Measurements from ENCODE around the gene DBNDD1. TPM values are rescaled to one million over a fixed set of nuclear protein-coding genes. Genes with fewer than 3 reads are reported as not detected.
A peak's percentile ranks its signal among the peaks of the same experiment; 100 is the strongest.

The DBNDD1 gene
- total RNA-seq, 2 experiments from 2014 or later, result 0.82 to 1.0 TPM

DNA sequence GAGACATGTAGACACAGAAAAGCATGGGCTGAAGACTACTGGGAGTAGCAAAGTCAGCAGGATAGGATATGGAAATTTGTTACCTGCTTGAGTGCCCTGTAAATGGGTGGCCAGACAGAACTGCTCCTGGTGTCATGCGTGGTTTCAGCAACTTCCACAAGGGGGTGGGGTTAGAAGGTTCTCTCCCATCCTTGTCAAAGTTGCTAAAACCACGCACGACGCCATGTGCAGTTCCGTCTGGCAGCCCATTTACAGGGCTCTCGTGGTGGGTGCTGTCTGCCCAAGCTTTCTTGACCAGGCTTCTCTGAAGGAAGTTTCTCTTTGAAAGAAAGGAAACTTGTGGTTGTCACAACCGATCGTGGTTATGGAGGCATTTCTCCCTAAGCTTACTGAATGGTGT, 6.9 kb upstream of the DBNDD1 start:
- Mint-ChIP-seq H3K27ac (no peak overlapping the region), H3K36me3 (peaks cover 11% of the 10 kb centered on the region), H3K27me3 (peaks cover 2% of the 10 kb centered on the region), H3K4me1 (peaks cover 15% of the 10 kb centered on the region), H3K9me3 (peaks cover 3% of the 10 kb centered on the region), H3K4me3 (no peak overlapping the region)
- DNase-seq, result no peak

DNA sequence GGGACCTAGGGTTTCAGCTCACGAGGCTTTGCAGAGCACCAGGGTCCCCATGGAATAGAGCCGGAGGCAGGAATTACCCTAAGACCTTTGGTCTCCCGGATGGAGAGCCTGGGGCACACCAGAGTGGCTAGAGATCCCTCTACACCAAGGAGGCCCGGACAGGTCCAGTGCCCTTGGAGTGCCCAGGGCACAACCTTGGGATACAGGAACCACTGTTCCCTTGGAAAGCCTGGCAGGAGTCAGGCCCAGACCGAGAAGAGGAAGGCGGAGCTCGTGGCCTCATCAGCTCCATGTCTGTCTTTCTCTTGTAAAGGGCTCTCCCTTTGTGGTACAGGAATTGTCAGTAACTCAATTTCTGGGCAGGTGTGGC, 3.8 kb upstream of the DBNDD1 start:
- H3K4me1 Mint-ChIP-seq, result peaks cover 19% of the 10 kb centered on the region
- H3K36me3 Mint-ChIP-seq, result peaks cover 11% of the 10 kb centered on the region
- H3K27me3 Mint-ChIP-seq, result peaks cover 15% of the 10 kb centered on the region
- peak overlapping the region; percentile 73 for H3K4me3 Mint-ChIP-seq
- peak overlapping the region; percentile 42 for H3K27ac Mint-ChIP-seq
- no peak for DNase-seq
- H3K9me3 Mint-ChIP-seq, result peaks cover 3% of the 10 kb centered on the region

DNA sequence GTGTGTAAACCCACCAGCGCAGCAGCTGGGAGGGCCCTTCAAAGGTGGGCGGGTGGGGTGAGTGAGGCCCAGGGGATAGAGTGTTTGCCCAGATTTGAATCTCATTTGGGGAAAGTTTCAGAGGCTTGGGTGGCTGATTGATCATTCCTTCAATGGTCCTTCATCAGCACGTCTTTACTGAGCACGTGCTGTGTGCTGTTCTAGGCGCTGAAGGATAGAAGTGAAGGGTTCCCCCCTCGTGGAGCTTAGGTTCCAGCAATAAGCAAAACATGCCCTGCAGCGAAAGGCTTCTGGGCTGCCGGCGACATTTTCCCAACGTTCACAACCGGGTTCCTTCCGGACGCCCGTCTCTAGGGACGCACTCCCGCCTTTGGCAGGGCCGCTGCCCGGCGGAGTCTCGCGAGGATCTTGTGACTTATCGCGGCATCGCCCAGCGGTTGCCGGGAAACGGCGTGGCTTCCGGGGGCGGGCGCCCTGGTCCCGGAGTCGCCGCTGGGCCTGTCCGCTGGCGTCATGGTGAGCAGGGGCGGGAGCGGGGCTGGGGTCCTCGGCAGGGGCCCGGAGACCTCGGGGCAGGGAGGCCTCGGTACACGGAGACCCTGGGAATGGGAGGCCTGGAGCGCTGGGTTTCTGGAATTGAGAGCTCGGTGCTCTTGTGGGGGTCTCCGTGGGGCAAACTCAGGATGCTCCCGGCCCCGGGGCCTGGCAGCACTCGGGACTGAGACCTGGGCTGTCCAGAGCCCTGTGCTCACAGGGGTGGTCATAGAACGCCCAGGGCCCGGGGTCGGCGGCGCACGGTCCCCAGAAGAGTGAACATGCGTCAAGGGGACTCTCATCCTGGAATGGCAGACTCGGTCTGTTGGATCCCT, 3.2 kb upstream of the DBNDD1 start:
- peaks cover 19% of the 10 kb centered on the region for H3K4me1 Mint-ChIP-seq
- H3K9me3 Mint-ChIP-seq, result peaks cover 3% of the 10 kb centered on the region
- H3K27me3 Mint-ChIP-seq, result peaks cover 16% of the 10 kb centered on the region
- peaks cover 11% of the 10 kb centered on the region for H3K36me3 Mint-ChIP-seq
- peak overlapping the region; percentile 73 for H3K4me3 Mint-ChIP-seq
- peak overlapping the region; percentile 80 for H3K27ac Mint-ChIP-seq
- DNase-seq, result peak; percentile 89

DNA sequence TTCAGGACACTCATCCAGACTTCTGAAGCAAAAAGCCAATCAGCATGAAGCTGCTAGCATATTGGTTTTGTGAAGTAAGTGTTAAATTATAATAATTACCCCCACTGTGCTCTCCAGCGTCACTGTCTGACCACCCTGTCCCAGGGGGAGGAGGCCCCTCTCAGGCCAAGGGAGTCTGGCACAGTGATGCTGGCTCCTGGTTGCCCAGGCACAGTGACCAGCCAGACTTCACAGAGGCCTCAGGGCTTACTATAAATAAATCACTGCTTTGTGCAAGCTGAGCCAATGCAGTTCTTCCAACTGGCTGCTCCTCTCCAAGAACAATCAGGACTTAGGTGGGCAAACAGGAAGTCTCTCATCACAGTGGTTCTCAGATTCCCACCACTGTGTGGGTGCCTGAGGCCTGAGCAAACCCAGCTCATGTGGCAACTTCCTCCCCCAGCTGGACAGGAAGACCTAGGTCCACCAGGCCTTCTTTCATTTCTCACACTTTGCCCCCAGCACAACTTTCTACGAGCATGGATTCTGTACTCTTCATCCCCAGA, 1.7 kb upstream of the DBNDD1 start:
- Mint-ChIP-seq H3K27me3 (peaks cover 16% of the 10 kb centered on the region), H3K4me3 (no peak overlapping the region)

DNA sequence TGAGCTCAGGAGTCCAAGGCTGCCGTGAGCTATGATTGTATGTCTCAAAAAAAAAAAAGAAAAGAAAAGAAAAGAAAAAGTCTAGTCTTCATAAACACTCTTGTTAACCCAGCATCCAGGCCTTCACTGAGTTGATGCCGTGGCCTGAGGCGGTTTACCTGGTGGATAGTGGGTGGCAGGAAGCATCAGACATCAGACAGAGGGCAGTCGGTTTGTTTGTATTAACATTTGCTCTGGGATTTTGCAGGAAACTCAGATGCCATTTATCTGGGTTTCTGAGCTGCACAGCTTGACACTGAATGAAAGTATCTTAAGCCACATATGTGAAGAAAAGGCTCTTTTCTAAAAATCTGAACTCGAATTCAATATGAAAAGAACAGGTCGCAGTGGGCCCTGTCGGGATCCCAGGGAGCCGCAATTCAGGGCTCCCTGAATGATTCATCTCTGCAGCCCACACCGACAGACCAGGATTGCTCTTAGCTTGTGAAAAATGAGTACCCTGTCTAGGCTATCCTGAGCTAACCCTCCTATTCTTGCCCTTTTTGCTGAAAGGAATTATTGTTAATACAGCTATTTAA, 1.1 kb upstream of the DBNDD1 start:
- Mint-ChIP-seq H3K36me3 (peaks cover 11% of the 10 kb centered on the region), H3K27me3 (peaks cover 16% of the 10 kb centered on the region), H3K9me3 (peaks cover 3% of the 10 kb centered on the region), H3K4me1 (peaks cover 14% of the 10 kb centered on the region), H3K27ac (no peak overlapping the region), H3K4me3 (peak overlapping the region; percentile 74)
- DNase-seq, result no peak

More for the DNA sequence above, 1.7 kb upstream of the DBNDD1 start:
- no peak for DNase-seq
- Mint-ChIP-seq H3K9me3 (peaks cover 3% of the 10 kb centered on the region), H3K27ac (no peak overlapping the region), H3K4me1 (peaks cover 15% of the 10 kb centered on the region), H3K36me3 (peaks cover 11% of the 10 kb centered on the region)

DNA sequence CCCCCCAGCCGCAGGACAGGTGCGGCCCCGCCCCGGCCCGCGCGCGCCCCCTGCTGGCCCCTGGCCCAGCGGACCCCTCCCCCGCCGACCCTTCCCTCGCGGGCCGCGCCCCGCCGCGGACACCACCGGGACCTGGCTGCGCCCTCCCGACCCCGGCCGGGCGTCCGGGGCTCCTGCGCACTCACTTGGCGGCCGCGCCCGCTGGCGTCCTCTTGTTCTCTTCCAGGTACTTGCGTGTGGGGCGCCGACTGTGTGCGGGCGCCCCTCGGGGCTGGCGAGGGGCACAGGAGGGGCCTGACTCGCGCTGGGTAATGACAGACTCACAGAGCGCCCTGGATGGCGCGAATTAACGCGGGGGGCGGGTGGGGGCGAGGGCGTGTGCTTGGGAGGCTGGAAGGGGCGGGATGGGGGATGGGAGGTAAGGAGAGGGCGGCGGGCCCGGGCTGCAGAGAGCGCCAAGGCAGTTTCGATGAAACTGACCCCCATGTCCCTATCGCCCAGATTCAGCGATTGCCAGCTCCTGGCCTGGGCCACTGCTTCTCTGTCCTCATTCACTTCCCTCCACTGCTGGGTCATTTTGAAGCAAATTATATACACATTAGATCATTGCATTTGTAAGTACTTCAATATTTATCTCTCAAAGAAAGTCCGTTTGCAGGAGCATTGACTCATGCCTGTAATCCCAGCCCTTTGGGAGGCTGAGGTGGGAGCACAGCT, 445 bp upstream of the DBNDD1 start:
- Mint-ChIP-seq H3K27ac (no peak overlapping the region), H3K9me3 (peaks cover 3% of the 10 kb centered on the region), H3K4me3 (peak overlapping the region; percentile 74), H3K36me3 (peaks cover 11% of the 10 kb centered on the region), H3K27me3 (peaks cover 16% of the 10 kb centered on the region), H3K4me1 (peaks cover 14% of the 10 kb centered on the region)
- peak; percentile 59 for DNase-seq

DNA sequence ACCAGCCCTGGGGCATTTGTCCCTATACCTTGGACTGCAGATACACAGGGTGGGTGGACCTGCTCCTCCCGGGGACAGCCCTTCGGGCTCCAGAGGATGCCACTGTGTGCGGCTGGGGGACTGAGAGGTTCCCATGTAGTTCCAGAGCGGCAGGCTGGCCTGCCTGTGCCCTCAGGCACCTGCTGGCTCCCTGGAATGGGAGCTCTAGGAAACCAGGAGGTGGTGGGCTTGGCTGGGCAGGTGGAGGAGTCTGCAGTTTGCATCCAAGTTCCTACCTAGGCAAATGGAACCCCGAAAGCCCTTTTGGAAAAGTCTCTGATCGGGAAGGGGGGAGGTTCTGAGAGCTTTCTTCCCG, 982 bp downstream of the DBNDD1 start:
- DNase-seq, result no peak
- Mint-ChIP-seq H3K27me3 (peaks cover 16% of the 10 kb centered on the region), H3K4me1 (peaks cover 14% of the 10 kb centered on the region), H3K4me3 (no peak overlapping the region), H3K27ac (no peak overlapping the region), H3K36me3 (peaks cover 11% of the 10 kb centered on the region), H3K9me3 (peaks cover 3% of the 10 kb centered on the region)

DNA sequence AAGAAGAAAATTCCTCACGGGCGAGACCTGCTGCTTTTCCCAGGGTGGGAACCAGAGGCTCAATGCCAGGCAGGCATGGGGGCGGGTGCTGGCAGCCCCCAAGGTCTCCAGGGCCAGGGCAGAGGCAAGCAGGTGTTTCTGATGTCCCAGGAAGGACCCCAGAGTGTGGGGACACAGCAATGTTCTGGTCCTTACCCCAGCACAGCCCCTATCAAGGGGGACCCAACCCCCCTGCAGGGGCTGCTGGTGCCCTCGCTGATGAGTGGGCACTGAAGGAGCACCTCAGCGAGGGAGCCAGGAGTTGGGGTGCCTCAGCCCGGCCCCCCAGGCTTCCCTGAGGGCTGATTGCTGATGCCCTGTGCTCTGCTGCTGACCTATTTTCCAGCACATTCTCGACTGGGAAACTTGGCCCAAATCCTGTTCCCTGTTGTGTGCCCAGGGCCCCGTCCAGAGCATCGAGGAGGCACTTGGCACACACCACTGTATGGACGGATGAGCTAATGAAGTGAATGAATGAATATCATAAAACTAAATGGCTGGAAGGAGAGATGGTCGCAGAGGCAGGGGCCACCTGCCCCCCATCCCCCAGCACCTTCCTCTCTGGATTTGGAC, 2.8 kb downstream of the DBNDD1 start:
- peaks cover 8% of the 10 kb centered on the region for H3K4me1 Mint-ChIP-seq
- peaks cover 3% of the 10 kb centered on the region for H3K36me3 Mint-ChIP-seq
- H3K4me3 Mint-ChIP-seq, result no peak overlapping the region
- no peak overlapping the region for H3K27ac Mint-ChIP-seq
- no peaks in the 10 kb centered on the region for H3K9me3 Mint-ChIP-seq
- DNase-seq, result no peak
- H3K27me3 Mint-ChIP-seq, result peaks cover 16% of the 10 kb centered on the region

DNA sequence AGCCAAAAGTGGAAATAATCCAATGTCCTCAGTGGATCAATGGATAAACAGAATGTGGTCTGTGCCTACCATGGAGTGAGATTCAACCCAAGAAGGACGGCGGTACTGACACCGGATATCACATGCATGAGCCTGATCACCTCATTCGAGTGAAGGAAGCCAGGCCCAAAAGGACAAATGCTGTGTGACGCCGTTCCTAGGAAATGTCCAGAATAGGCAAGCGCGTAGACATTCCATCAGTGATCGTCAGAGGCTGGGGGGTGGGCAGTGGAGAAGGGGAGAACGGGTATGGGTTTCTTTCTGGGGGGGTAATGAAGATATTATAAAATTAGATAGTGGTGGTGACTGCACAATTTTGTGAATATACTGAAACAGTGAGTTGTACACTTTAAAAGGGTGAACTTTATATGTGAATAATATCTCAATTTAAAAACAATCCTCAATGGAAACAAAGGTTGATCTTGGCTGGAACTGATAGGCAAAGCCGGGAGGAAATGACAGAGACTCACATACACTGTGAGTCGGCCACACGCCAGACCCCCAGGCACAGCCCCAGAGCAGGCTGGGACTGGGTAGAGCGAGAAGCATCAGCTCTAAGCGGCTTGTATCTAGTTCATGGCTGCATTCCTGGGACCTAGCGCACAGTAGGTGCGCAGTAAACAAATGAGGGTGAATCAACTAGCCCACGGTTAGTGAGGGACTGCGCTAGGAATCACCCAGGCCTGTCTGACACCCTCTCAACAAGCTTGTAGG, 3.5 kb downstream of the DBNDD1 start:
- peaks cover 4% of the 10 kb centered on the region for H3K4me1 Mint-ChIP-seq
- no peaks in the 10 kb centered on the region for H3K9me3 Mint-ChIP-seq
- DNase-seq, result no peak
- H3K27ac Mint-ChIP-seq, result no peak overlapping the region
- no peak overlapping the region for H3K4me3 Mint-ChIP-seq
- H3K36me3 Mint-ChIP-seq, result no peaks in the 10 kb centered on the region
- peaks cover 12% of the 10 kb centered on the region for H3K27me3 Mint-ChIP-seq

DNA sequence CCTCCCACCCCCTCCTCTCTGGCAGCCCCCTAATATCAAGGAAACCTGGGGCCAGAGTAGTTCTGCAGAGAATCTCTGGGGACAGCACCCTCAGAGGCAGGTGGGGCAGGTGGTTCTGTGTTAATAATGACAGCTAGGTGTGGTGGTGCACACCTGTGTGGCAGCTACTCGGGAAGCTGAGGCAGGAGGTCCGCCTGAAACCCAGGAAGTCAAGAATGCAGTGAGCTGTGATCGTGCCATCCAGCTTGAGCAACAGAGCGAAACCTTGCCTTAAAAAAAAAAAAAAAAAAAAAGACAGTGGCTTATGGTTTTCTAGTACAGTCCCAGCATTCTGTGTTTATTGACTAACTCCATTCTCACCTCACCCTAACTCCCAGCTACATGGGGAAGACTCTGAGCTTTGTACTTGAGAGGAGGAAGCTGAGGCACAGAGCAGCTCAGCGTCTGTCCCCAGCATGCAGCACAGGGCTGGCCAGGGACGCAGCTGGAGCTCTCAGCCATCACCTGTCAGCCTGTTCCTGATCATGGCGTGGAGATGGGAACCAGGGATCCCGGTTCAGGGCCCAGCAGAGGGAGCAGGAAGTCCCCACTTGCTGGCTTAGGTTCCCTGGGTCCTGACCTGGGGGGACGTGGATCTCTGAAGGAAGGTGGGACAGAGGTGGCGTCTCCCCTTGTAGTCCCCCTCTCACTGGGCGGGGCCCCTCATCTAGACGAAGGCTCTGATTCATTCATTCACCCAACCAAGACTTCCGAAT, 6.1 kb downstream of the DBNDD1 start:
- no peaks in the 10 kb centered on the region for H3K36me3 Mint-ChIP-seq
- H3K4me3 Mint-ChIP-seq, result no peak overlapping the region
- no peaks in the 10 kb centered on the region for H3K9me3 Mint-ChIP-seq
- peaks cover 2% of the 10 kb centered on the region for H3K27me3 Mint-ChIP-seq
- peaks cover 14% of the 10 kb centered on the region for H3K4me1 Mint-ChIP-seq
- H3K27ac Mint-ChIP-seq, result no peak overlapping the region
- DNase-seq, result no peak

DNA sequence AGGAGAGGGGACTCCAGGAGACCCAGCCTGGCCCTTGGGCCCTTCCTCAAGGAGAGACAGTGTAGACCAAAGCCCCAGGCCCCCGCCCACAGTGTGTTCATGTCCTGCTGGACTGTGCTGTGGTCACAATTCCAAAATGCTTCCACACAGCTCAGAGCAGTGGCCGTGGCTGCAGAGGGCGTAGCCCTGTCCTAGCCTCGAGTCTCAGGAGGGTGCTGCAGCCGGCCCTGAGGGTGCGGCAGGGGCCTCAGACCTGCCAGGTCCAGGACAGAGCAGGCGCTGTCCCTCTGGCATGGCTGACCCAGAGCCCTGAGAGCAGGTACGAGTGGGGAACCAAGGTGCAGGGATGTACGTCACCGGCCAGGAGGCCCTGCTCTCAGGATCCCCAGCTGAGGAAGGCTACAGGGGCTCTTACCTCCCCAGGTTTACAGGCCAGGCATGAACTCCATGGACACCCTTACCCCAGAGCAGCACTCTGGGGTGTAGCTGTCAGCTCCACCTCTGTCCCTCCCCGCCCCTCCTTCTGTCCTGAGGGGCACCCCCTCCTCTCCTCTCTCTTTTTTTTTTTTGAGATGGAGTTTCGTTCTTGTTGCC, 7.3 kb downstream of the DBNDD1 start:
- Mint-ChIP-seq H3K9me3 (no peaks in the 10 kb centered on the region), H3K36me3 (no peaks in the 10 kb centered on the region), H3K27me3 (no peaks in the 10 kb centered on the region), H3K4me1 (peaks cover 14% of the 10 kb centered on the region), H3K27ac (no peak overlapping the region), H3K4me3 (no peak overlapping the region)
- no peak for DNase-seq

DNA sequence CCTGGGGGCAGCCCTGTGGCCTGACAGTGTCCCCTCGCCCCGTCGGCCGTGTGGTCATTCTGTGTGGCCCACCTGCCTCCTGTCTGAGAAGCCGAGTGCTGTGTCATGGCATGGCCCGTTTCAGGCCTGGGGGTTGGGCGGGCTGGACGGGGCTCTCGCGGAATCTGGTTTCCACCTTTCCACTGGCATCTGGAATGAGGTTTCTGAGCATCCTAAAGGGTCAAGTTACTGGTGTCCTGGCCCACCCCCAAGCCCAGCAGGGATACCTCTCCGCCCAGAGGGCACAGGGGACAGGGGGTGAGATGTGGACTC, 7.8 kb downstream of the DBNDD1 start:
- Mint-ChIP-seq H3K4me3 (no peak overlapping the region), H3K27ac (no peak overlapping the region), H3K36me3 (no peaks in the 10 kb centered on the region), H3K4me1 (peaks cover 14% of the 10 kb centered on the region), H3K9me3 (no peaks in the 10 kb centered on the region), H3K27me3 (no peaks in the 10 kb centered on the region)
- DNase-seq, result no peak

DNA sequence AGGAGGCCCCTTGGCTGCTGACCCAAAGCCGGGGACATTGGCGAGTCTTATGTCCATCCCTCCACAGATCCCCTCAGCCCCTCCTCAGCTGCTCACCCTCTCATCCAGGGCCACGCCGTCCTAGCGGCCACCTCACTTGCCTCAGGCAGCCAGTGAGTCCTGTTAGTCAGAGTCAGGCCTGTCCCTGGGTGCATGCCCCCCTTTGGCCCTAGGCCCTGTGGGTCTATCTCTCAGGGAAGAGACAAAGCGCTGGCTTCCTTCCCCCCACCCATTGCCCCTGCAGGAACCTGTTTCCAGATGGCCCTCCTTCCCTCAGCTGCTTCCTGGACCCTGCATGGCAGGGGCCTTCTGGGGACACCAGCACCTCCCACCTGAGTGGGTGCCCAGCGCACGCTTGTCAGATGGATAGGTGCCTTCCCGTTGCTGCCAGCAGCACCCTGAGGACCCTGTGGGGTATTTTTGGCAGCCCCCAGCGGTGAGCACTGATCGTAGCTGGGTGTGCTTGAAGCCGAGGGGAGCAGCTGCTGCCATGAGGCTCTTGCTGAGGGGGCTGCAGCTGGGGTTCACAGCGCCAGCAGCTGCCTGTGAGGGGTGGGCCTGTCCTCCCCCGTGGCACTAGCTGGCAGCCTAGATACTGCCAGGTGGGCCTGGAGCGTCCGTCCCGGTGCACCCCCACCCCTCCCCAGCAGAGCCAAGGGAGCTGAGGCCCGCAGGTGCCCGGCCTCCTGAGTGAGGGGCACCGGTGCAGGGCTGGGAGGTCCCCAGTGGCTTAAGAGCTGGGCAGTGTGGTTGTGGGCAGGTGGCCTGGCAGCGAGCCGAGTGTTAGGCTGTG, 8.4 kb downstream of the DBNDD1 start:
- no peak overlapping the region for H3K4me3 Mint-ChIP-seq
- no peak overlapping the region for H3K27ac Mint-ChIP-seq
- no peaks in the 10 kb centered on the region for H3K36me3 Mint-ChIP-seq
- no peaks in the 10 kb centered on the region for H3K9me3 Mint-ChIP-seq
- peaks cover 14% of the 10 kb centered on the region for H3K4me1 Mint-ChIP-seq
- no peaks in the 10 kb centered on the region for H3K27me3 Mint-ChIP-seq
- DNase-seq, result no peak
